H1 (cell line): ENCODE data around the gene ENOSF1. TPM values are rescaled to one million over a fixed set of nuclear protein-coding genes. Genes with fewer than 3 reads are reported as not detected.

Source experiments
- CTCF ChIA-PET: fragments of 300-600 bp; sonication (Branson Sonifier 250); formaldehyde crosslinking; loops from one replicate; lab custom pipeline; 2021; ENCODE audit not compliant: partially characterized antibody; lab: Charles Lee
- POLR2A ChIA-PET: fragments of 300-600 bp; sonication (Branson Sonifier 250); formaldehyde crosslinking; loops from one replicate; lab custom pipeline; 2021; ENCODE audit warnings: inconsistent platforms; ENCODE audit not compliant: partially characterized antibody; lab: Charles Lee
- DNase-seq, 2 experiments: peaks; one replicate each; pipeline versions ENCODE4 v3.0.0 to v3.0.0-alpha.2; 2010 to 2022; ENCODE audit warnings: low spot score in 2 of 2, low read depth in 1 of 2, mixed read lengths in 1 of 2
- FAIRE-seq: peaks from 2 replicates; lab custom pipeline; 2011; peaks lifted over from hg19 to GRCh38; lab: Jason Lieb, UNC
- H2AFZ ChIP-seq: 2 replicates; pipeline ENCODE4 v1.8.1; 2012; ENCODE audit warnings: low read length, inconsistent platforms
- H2AK5ac ChIP-seq: 2 replicates; pipeline ENCODE4 v1.6.1; 2013; ENCODE audit warnings: low read depth, low read length
- H2BK120ac ChIP-seq: replicated peaks from 2 replicates; pipeline ENCODE3; 2013; ENCODE audit warnings: low read depth, low read length, inconsistent platforms
- H2BK12ac ChIP-seq: 2 replicates; pipeline ENCODE4 v1.6.1; 2013; ENCODE audit warnings: low read depth, low read length
- H2BK15ac ChIP-seq: 2 replicates; pipeline ENCODE4 v1.6.1; 2013; ENCODE audit warnings: low read length
- H2BK20ac ChIP-seq: 2 replicates; pipeline ENCODE4 v1.6.1; 2013; ENCODE audit warnings: low read length
- H2BK5ac ChIP-seq: 2 replicates; pipeline ENCODE4 v1.6.1; 2013; ENCODE audit warnings: low read depth, low read length
- H3K14ac ChIP-seq: 2 replicates; pipeline ENCODE4 v1.6.1; 2013; ENCODE audit warnings: inconsistent platforms; ENCODE audit not compliant: insufficient read length
- H3K18ac ChIP-seq: 2 replicates; pipeline ENCODE4 v1.6.1; 2013; ENCODE audit warnings: low read length; ENCODE audit errors: extremely low read depth
- H3K23ac ChIP-seq: 2 replicates; pipeline ENCODE4 v1.6.1; 2013; ENCODE audit warnings: inconsistent platforms; ENCODE audit not compliant: insufficient read length
- H3K23me2 ChIP-seq: 2 replicates; pipeline ENCODE4 v1.6.1; 2013; ENCODE audit warnings: low read depth, low read length
- H3K27ac ChIP-seq: 2 replicates; pipeline ENCODE4 v1.6.1; 2011; ENCODE audit warnings: low read depth, low read length, inconsistent platforms
- H3K27me3 ChIP-seq, 4 experiments: replicated peaks in 1 of 4; 1 replicate in 1 of 4; 2 replicates in 3 of 4; pipeline versions ENCODE4 v1.6.1 to v1.8.1; 2011 to 2013; ENCODE audit warnings: low read length in 3 of 4, mild to moderate bottlenecking in 3 of 4, inconsistent platforms in 2 of 4, mixed read lengths in 2 of 4, moderate library complexity in 1 of 4; ENCODE audit not compliant: control insufficient read depth in 3 of 4, insufficient read depth in 3 of 4; ENCODE audit errors: extremely low read depth in 1 of 4
- H3K36me3 ChIP-seq, 4 experiments: 2 replicates each; pipeline versions ENCODE4 v1.6.1 to v1.8.1; 2011 to 2013; ENCODE audit warnings: mild to moderate bottlenecking in 4 of 4, low read length in 3 of 4, moderate library complexity in 2 of 4, control low read depth in 1 of 4, inconsistent platforms in 1 of 4; ENCODE audit not compliant: insufficient read depth in 4 of 4, control insufficient read depth in 2 of 4
- H3K4ac ChIP-seq: replicated peaks from 2 replicates; pipeline ENCODE3; 2013; ENCODE audit warnings: low read length, low read depth, mixed read lengths, inconsistent platforms; ENCODE audit not compliant: insufficient read length
- H3K4me1 ChIP-seq, 4 experiments: replicated peaks in 1 of 4; 1 replicate in 1 of 4; 2 replicates in 3 of 4; pipeline versions ENCODE4 v1.6.1 to v1.8.1; 2011 to 2013; ENCODE audit warnings: low read length in 3 of 4, inconsistent platforms in 2 of 4, mixed read lengths in 1 of 4; ENCODE audit not compliant: insufficient read depth in 4 of 4, control insufficient read depth in 3 of 4
- H3K4me2 ChIP-seq, 2 experiments: 2 replicates each; pipeline versions ENCODE4 v1.6.1 to v1.8.1; 2011 to 2013; ENCODE audit warnings: low read depth in 2 of 2, low read length in 2 of 2, control low read depth in 1 of 2, inconsistent platforms in 1 of 2, mild to moderate bottlenecking in 1 of 2; ENCODE audit not compliant: insufficient read depth in 1 of 2
- H3K4me3 ChIP-seq, 4 experiments: fragments of 200-600, 300-600 bp in 1 of 4; sonication (generic), shearing (Covaris generic), sonication (Bioruptor Twin) in 1 of 4; 2 replicates each; pipeline versions ENCODE4 v1.5.1 to v1.8.1; 2011 to 2016; ENCODE audit warnings: low read length in 4 of 4, low read depth in 3 of 4, control low read depth in 2 of 4, inconsistent platforms in 2 of 4, mild to moderate bottlenecking in 2 of 4, mixed read lengths in 1 of 4, moderate library complexity in 1 of 4; ENCODE audit not compliant: insufficient read depth in 2 of 4; ENCODE audit errors: extremely low read depth in 1 of 4
- H3K56ac ChIP-seq: replicated peaks from 2 replicates; pipeline ENCODE3; 2013; ENCODE audit warnings: low read depth, mild to moderate bottlenecking, mixed read lengths, low read length, inconsistent platforms; ENCODE audit not compliant: insufficient read length
- H3K79me1 ChIP-seq: 2 replicates; pipeline ENCODE4 v1.6.1; 2013; ENCODE audit warnings: low read depth, low read length, control low read depth
- H3K79me2 ChIP-seq, 2 experiments: 2 replicates each; pipeline versions ENCODE4 v1.6.1 to v1.8.1; 2012 to 2013; ENCODE audit warnings: low read length in 2 of 2, mild to moderate bottlenecking in 2 of 2, inconsistent platforms in 1 of 2; ENCODE audit not compliant: insufficient read depth in 2 of 2, control insufficient read depth in 1 of 2
- H3K9ac ChIP-seq, 4 experiments: replicated peaks in 1 of 4; 1 replicate in 1 of 4; 2 replicates in 3 of 4; pipeline versions ENCODE4 v1.6.1 to v1.8.1; 2011 to 2013; ENCODE audit warnings: low read depth in 3 of 4, low read length in 3 of 4, control low read depth in 2 of 4, mild to moderate bottlenecking in 2 of 4, moderate library complexity in 2 of 4, inconsistent platforms in 1 of 4; ENCODE audit errors: extremely low read depth in 1 of 4
- H3K9me3 ChIP-seq, 2 experiments: 2 replicates each; pipeline versions ENCODE4 v1.6.1 to v1.8.1; 2012 to 2013; ENCODE audit warnings: mild to moderate bottlenecking in 2 of 2, moderate library complexity in 2 of 2, control low read depth in 1 of 2, inconsistent platforms in 1 of 2, low read depth in 1 of 2, low read length in 1 of 2, mixed read lengths in 1 of 2; ENCODE audit not compliant: insufficient read depth in 2 of 2
- H4K20me1 ChIP-seq, 2 experiments: replicated peaks in 1 of 2; 2 replicates each; pipeline versions ENCODE3 to v1.8.1; 2011 to 2013; ENCODE audit warnings: inconsistent platforms in 2 of 2, low read length in 2 of 2, mild to moderate bottlenecking in 1 of 2; ENCODE audit not compliant: insufficient read depth in 2 of 2, control insufficient read depth in 1 of 2
- H4K5ac ChIP-seq: 2 replicates; pipeline ENCODE4 v1.6.1; 2013; ENCODE audit warnings: low read length, low read depth, mixed read lengths, inconsistent platforms; ENCODE audit not compliant: insufficient read length
- H4K8ac ChIP-seq: 2 replicates; pipeline ENCODE4 v1.8.0; 2013; ENCODE audit warnings: mild to moderate bottlenecking, moderate library complexity, low read length, inconsistent platforms; ENCODE audit not compliant: insufficient read depth; ENCODE audit errors: extremely low read depth
- H4K91ac ChIP-seq: replicated peaks from 2 replicates; pipeline ENCODE3; 2013; ENCODE audit warnings: low read length, mixed read lengths, inconsistent platforms; ENCODE audit not compliant: insufficient read length
- BACH1 ChIP-seq: IDR thresholded peaks from 2 replicates; pipeline ENCODE4 v1.6.1; 2012; ENCODE audit warnings: low read length, improper control_type of control experiment
- BCL11A ChIP-seq, 2 experiments: IDR thresholded peaks; one replicate each; pipeline ENCODE4 v1.6.1; 2011; ENCODE audit warnings: low read depth in 2 of 2, low read length in 2 of 2, mild to moderate bottlenecking in 2 of 2
- CEBPB ChIP-seq: IDR thresholded peaks from 2 replicates; pipeline ENCODE4 v1.6.1; 2012; ENCODE audit warnings: low read depth, low read length
- CHD1 ChIP-seq: IDR thresholded peaks from 2 replicates; pipeline ENCODE4 v1.6.1; 2012; ENCODE audit warnings: low read depth, low read length, improper control_type of control experiment
- CHD2 ChIP-seq: IDR thresholded peaks from 2 replicates; pipeline ENCODE4 v1.6.1; 2012; ENCODE audit warnings: low read length, improper control_type of control experiment
- JUN ChIP-seq: IDR thresholded peaks from 2 replicates; pipeline ENCODE4 v1.6.1; 2011; ENCODE audit warnings: low read depth, mild to moderate bottlenecking, improper control_type of control experiment, low read length
- RXRA ChIP-seq: IDR thresholded peaks from 2 replicates; pipeline ENCODE4 v1.6.1; 2011; ENCODE audit warnings: low read depth, mild to moderate bottlenecking, low read length, moderate library complexity; ENCODE audit not compliant: insufficient read depth
- SIRT6 ChIP-seq: IDR thresholded peaks from one replicate; pipeline ENCODE4 v1.7.1; 2012; ENCODE audit warnings: low read length, inconsistent platforms
- SUZ12 ChIP-seq: fragments of 200-600 bp; sonication (generic); IDR thresholded peaks from 2 replicates; pipeline ENCODE4 v1.6.1; 2012; ENCODE audit warnings: mild to moderate bottlenecking, inconsistent platforms, low read length, moderate library complexity, mixed read lengths
- TAF7 ChIP-seq: optimal IDR thresholded peaks from 2 replicates; pipeline ENCODE3; 2011; ENCODE audit warnings: low read depth, mild to moderate bottlenecking, inconsistent platforms, low read length, moderate library complexity, borderline replicate concordance
- USF2 ChIP-seq: IDR thresholded peaks from 2 replicates; pipeline ENCODE4 v1.6.1; 2011; ENCODE audit warnings: low read length, improper control_type of control experiment
- YY1 ChIP-seq: IDR thresholded peaks from 2 replicates; pipeline ENCODE4 v1.6.1; 2011; ENCODE audit warnings: low read depth, mild to moderate bottlenecking, low read length
- WGBS, 2 experiments: shearing (Covaris generic) in 1 of 2; methylation state at CpG; one replicate each; pipeline versions ENCODE4 v1.1.6 to v1.1.7; 2013 to 2015; ENCODE audit warnings: low lambda C conversion rate in 2 of 2, mixed read lengths in 2 of 2, inconsistent platforms in 1 of 2, low coverage in 1 of 2, missing lambda C conversion rate in 1 of 2; ENCODE audit not compliant: insufficient replicate concordance in 2 of 2, insufficient coverage in 1 of 2, insufficient read length in 1 of 2; ENCODE audit errors: extremely low coverage in 1 of 2, missing lambda C conversion rate in 1 of 2; 5-methylcytosine and 5-hydroxymethylcytosine counted together
- polyA plus RNA-seq, 7 experiments: library from polyadenylated mRNA; depleted of rRNA in 3 of 7; stranded (reverse) in 5 of 7; unstranded in 2 of 7; fragments of >200 nt in 5 of 7; fragments of 200-250 nt in 2 of 7; gene quantifications; 1 replicate in 5 of 7; 2 replicates in 1 of 7; 4 replicates in 1 of 7; pipeline versions ENCODE4 v1.2.1 to v1.2.3, GENCODE V29; 2011 to 2013; ENCODE audit warnings: missing spikeins in 2 of 7, mixed read lengths in 2 of 7
- total RNA-seq: library from RNA; stranded (reverse); fragmentation: NEBNext Ultra II Directional; extraction: Animal tissue kit (Norgen Biotek cat#: 25700); gene quantifications from 2 replicates; pipeline ENCODE4 v1.2.1, GENCODE V29; 2021

Gene ENOSF1
- total and polyA plus RNA-seq, 2 of the 8 experiments (the other 6 are each of a cell fraction or from before 2014, with no cell fraction given), result 15.4 to 26.4 TPM

DNA sequence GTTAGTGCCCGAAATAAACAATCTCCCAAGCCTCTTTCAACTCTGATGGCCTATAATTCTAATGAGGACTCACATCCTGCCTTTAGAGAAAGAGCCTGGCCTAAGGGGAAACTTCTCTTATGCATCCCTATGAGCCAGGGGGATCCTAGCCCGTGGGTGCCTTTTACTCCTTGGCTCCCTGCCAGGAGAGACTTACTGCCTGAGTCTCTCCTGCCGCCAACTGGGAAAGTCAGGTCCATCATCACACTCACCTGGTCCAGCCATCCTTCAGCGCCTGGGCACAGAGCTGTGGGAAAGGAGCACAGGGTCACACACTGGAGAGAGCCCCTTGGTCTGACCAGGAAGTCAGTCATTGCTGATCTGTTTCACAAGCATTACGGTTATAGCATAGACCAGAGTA lies 24.1 kb downstream of the ENOSF1 start:
- no peaks in the 10 kb centered on the region for H3K79me1 ChIP-seq
- H3K9ac ChIP-seq, result no peak overlapping the region
- H4K5ac ChIP-seq, result no peak overlapping the region
- H2AK5ac ChIP-seq, result no peak overlapping the region
- no peaks in the 10 kb centered on the region for H3K79me2 ChIP-seq
- no peak overlapping the region for H2AFZ ChIP-seq
- no peak overlapping the region for H3K4me2 ChIP-seq
- H3K9me3 ChIP-seq, result no peaks in the 10 kb centered on the region
- H3K27ac ChIP-seq, result no peak overlapping the region
- H2BK12ac ChIP-seq, result no peak overlapping the region
- ChIA-PET CTCF (interaction anchor here (0.7 to 6.5 kb wide), 7 partner anchors 9 to 691 kb away, joined by 3 to 37 read pairs (median 3); no protein-coding TSS in a partner anchor), POLR2A (no interaction called here)
- no peak overlapping the region for H3K23ac ChIP-seq
- H3K56ac ChIP-seq, result no peak overlapping the region
- peaks cover 4 to 9% of the 10 kb centered on the region in 2 experiments for H4K20me1 ChIP-seq
- FAIRE-seq (no peak), DNase-seq (no peak)
- H4K8ac ChIP-seq, result no peak overlapping the region
- H2BK120ac ChIP-seq, result no peak overlapping the region
- peaks cover 0 to 4% (median 0%) of the 10 kb centered on the region in 4 experiments; a peak in 3 of 7 replicates for H3K27me3 ChIP-seq
- H2BK15ac ChIP-seq, result no peak overlapping the region
- peaks cover 2% of the 10 kb centered on the region; the same call in 1 of the 2 replicates for H3K23me2 ChIP-seq
- H3K4me1 ChIP-seq, result peaks cover 7 to 19% (median 11%) of the 10 kb centered on the region in 4 experiments
- H2BK5ac ChIP-seq, result no peak overlapping the region
- H3K14ac ChIP-seq, result no peak overlapping the region
- no peak overlapping the region for H3K4me3 ChIP-seq
- H2BK20ac ChIP-seq, result no peak overlapping the region
- peaks cover 0 to 19% (median 9%) of the 10 kb centered on the region in 4 experiments; a peak in 5 of 8 replicates for H3K36me3 ChIP-seq
- H3K4ac ChIP-seq, result no peak overlapping the region
- WGBS, 2 experiments, result 81% methylated on average over 5 of the region's 5 CpGs; no CpG with 5 or more reads in 1 of the 2 experiments
- no peak overlapping the region for H4K91ac ChIP-seq
- H3K18ac ChIP-seq, result no peak overlapping the region
- TF ChIP-seq SUZ12 (no peak), CEBPB (no peak), TAF7 (no peak), BACH1 (no peak), USF2 (no peak), SIRT6 (no peak), CHD2 (no peak), YY1 (no peak), JUN (no peak), BCL11A (IDR thresholded peaks at IDR 0.05; ENCODE audit: low read depth in 2 of 2, low read length in 2 of 2) (no peak), RXRA (no peak), CHD1 (no peak)
